GM23248 (cell line): Measurements from ENCODE around the gene HSD17B4. TPM values are rescaled to one million over a fixed set of nuclear protein-coding genes. Genes with fewer than 3 reads are reported as not detected.
A peak's percentile ranks its signal among the peaks of the same experiment; 100 is the strongest.

Experiments used
- DNase-seq: peaks from one replicate; pipeline ENCODE4 v3.0.0-alpha.2; 2015
- H2AFZ ChIP-seq: fragments of 200-600 bp; sonication (generic); 2 replicates; pipeline ENCODE4 v1.6.1; 2016; ENCODE audit warnings: antibody characterized with exemption
- H3F3A ChIP-seq: fragments of 200-600 bp; sonication (generic); 2 replicates; pipeline ENCODE4 v1.6.1; 2016; ENCODE audit warnings: mild to moderate bottlenecking, antibody characterized with exemption, mixed run types; ENCODE audit not compliant: insufficient read depth
- H3K27ac ChIP-seq: fragments of 200-600 bp; sonication (generic); 2 replicates; pipeline ENCODE4 v1.5.1; 2016; ENCODE audit warnings: mild to moderate bottlenecking
- H3K27me3 ChIP-seq: fragments of 200-600 bp; sonication (generic); replicated peaks from 2 replicates; pipeline ENCODE4 v1.6.1; 2016; ENCODE audit warnings: mild to moderate bottlenecking; ENCODE audit not compliant: insufficient read depth
- H3K36me3 ChIP-seq: fragments of 200-600 bp; sonication (generic); 2 replicates; pipeline ENCODE4 v1.6.1; 2016; ENCODE audit warnings: low read depth, mild to moderate bottlenecking
- H3K4me1 ChIP-seq: fragments of 200-600 bp; sonication (generic); 2 replicates; pipeline ENCODE4 v1.6.1; 2016; ENCODE audit warnings: mild to moderate bottlenecking; ENCODE audit not compliant: insufficient read depth
- H3K4me2 ChIP-seq: fragments of 200-600 bp; sonication (generic); one replicate; pipeline ENCODE4 v1.6.1; 2016; ENCODE audit warnings: mild to moderate bottlenecking; ENCODE audit not compliant: unreplicated experiment
- H3K4me3 ChIP-seq: fragments of 200-600 bp; sonication (generic); 2 replicates; pipeline ENCODE4 v1.5.1; 2016; ENCODE audit warnings: mild to moderate bottlenecking
- H3K79me2 ChIP-seq: fragments of 200-600 bp; sonication (generic); 2 replicates; pipeline ENCODE4 v1.6.1; 2016; ENCODE audit warnings: mild to moderate bottlenecking; ENCODE audit not compliant: insufficient read depth
- H3K9ac ChIP-seq: fragments of 200-600 bp; sonication (generic); 2 replicates; pipeline ENCODE4 v1.6.1; 2016; ENCODE audit warnings: mild to moderate bottlenecking
- H3K9me2 ChIP-seq: fragments of 200-600 bp; sonication (generic); 2 replicates; pipeline ENCODE4 v1.6.1; 2016; ENCODE audit warnings: mixed run types, mild to moderate bottlenecking, moderate library complexity; ENCODE audit not compliant: insufficient read depth
- H3K9me3 ChIP-seq: fragments of 200-600 bp; sonication (generic); one replicate; pipeline ENCODE4 v1.6.1; 2017; ENCODE audit warnings: low read depth
- H4K20me1 ChIP-seq: fragments of 200-600 bp; sonication (generic); 2 replicates; pipeline ENCODE4 v1.6.0; 2016; ENCODE audit not compliant: insufficient read depth
- EZH2 ChIP-seq: fragments of 200-600 bp; sonication (generic); IDR thresholded peaks from 2 replicates; pipeline ENCODE4 v1.6.1; 2018; ENCODE audit warnings: antibody characterized with exemption, mild to moderate bottlenecking; ENCODE audit not compliant: insufficient read depth, poor library complexity, severe bottlenecking
- EZH2phosphoT487 ChIP-seq: fragments of 200-600 bp; sonication (generic); IDR thresholded peaks from 2 replicates; pipeline ENCODE4 v1.6.1; 2018; ENCODE audit warnings: antibody characterized with exemption, moderate library complexity, mild to moderate bottlenecking, low read depth; ENCODE audit not compliant: insufficient read depth
- WGBS, 2 experiments: methylation state at CpG; one replicate each; pipeline ENCODE4 v1.1.6; 2015 to 2017; ENCODE audit warnings: low lambda C conversion rate in 2 of 2, low coverage in 1 of 2; ENCODE audit errors: missing lambda C conversion rate in 2 of 2; 5-methylcytosine and 5-hydroxymethylcytosine counted together
- in situ Hi-C: fragments of 300-500 bp; cut with MboI; formaldehyde crosslinking; loops from 2 replicates; pipeline ENCODE4 v1.15.0; 2020
- polyA plus RNA-seq: library from polyadenylated mRNA; unstranded; fragments of >200 nt; fragmentation: Nextera tagmentation; extraction: Ambion mirVana; gene quantifications from 2 replicates; pipeline ENCODE4 v1.2.1, GENCODE V29; 2016
- total RNA-seq: library from RNA; depleted of rRNA; stranded (reverse); fragments of >200 nt; shearing (Covaris generic); gene quantifications from 2 replicates; pipeline ENCODE4 v1.2.3, GENCODE V29; 2014

The HSD17B4 gene
- total and polyA plus RNA-seq, 2 experiments from 2014 or later, result 55.8 to 86.5 TPM

- H2AFZ ChIP-seq, result peak overlapping the region; percentile 98
- no peaks in the 10 kb centered on the region for H3K4me1 ChIP-seq
- WGBS, 2 experiments, result 2% methylated on average over 12 of the region's 12 CpGs
- peak overlapping the region; percentile 95 for H3K4me3 ChIP-seq
- H3K9ac ChIP-seq, result peak overlapping the region; percentile 83
- H3K4me2 ChIP-seq, result peak overlapping the region; percentile 92
- H3F3A ChIP-seq, result no peaks in the 10 kb centered on the region
- peak overlapping the region; percentile 33 for H3K27ac ChIP-seq
- TF ChIP-seq EZH2 (no peak), EZH2phosphoT487 (no peak)
- no peaks in the 10 kb centered on the region for H3K9me3 ChIP-seq
- no peaks in the 10 kb centered on the region for H3K27me3 ChIP-seq
- peaks cover 20% of the 10 kb centered on the region for H3K79me2 ChIP-seq
- peak; percentile 54 for DNase-seq
- H4K20me1 ChIP-seq, result no peaks in the 10 kb centered on the region
- no peaks in the 10 kb centered on the region for H3K9me2 ChIP-seq
- in situ Hi-C loops, result loop anchor here (25.0 kb wide), 2 partner anchors 1009 to 1359 kb away; partner anchors contain the start of gene PRR16
- H3K36me3 ChIP-seq, result no peaks in the 10 kb centered on the region
Observed at GRCh38 chr5:119453040-119453373, 710 bp downstream of the HSD17B4 start.

- H3K9me3 ChIP-seq, result no peaks in the 10 kb centered on the region
- H3F3A ChIP-seq, result no peaks in the 10 kb centered on the region
- no peaks in the 10 kb centered on the region for H3K9me2 ChIP-seq
- TF ChIP-seq EZH2phosphoT487, result no peak
- no peak for TF ChIP-seq EZH2
- no peak for DNase-seq
- H3K79me2 ChIP-seq, result peaks cover 20% of the 10 kb centered on the region
- no peak overlapping the region for H3K4me3 ChIP-seq
- H3K4me1 ChIP-seq, result no peaks in the 10 kb centered on the region
- H3K9ac ChIP-seq, result no peak overlapping the region
- H3K4me2 ChIP-seq, result no peak overlapping the region
- H2AFZ ChIP-seq, result no peak overlapping the region
- WGBS, 2 experiments, result 95 to 100% methylated on average over 3 of the region's 3 CpGs
- H3K36me3 ChIP-seq, result no peaks in the 10 kb centered on the region
- in situ Hi-C loops, result loop anchor here (25.0 kb wide), 2 partner anchors 1008 to 1358 kb away; partner anchors contain the start of gene PRR16
- H3K27me3 ChIP-seq, result no peaks in the 10 kb centered on the region
- H4K20me1 ChIP-seq, result no peaks in the 10 kb centered on the region
- no peak overlapping the region for H3K27ac ChIP-seq
Observed at GRCh38 chr5:119454171-119454570, 1.9 kb downstream of the HSD17B4 start.

GRCh38 chr5:119458911-119459632 is 6.8 kb downstream of the HSD17B4 start:
- no peak for TF ChIP-seq EZH2phosphoT487
- TF ChIP-seq EZH2, result no peak
- Histone ChIP-seq H3K9ac (no peak overlapping the region), H3K9me3 (no peaks in the 10 kb centered on the region), H3K27ac (no peak overlapping the region), H3K9me2 (no peaks in the 10 kb centered on the region), H3K4me1 (no peaks in the 10 kb centered on the region), H3K4me2 (no peak overlapping the region), H3K79me2 (peaks cover 7% of the 10 kb centered on the region), H3K36me3 (no peaks in the 10 kb centered on the region), H4K20me1 (no peaks in the 10 kb centered on the region), H3K4me3 (no peak overlapping the region), H3F3A (no peaks in the 10 kb centered on the region), H3K27me3 (no peaks in the 10 kb centered on the region), H2AFZ (no peak overlapping the region)
- in situ Hi-C loops, result loop anchor here (25.0 kb wide), 2 partner anchors 1003 to 1353 kb away; partner anchors contain the start of gene PRR16
- 68 to 78% methylated on average over 4 of the region's 4 CpGs for WGBS, 2 experiments
- no peak for DNase-seq

- Histone ChIP-seq H3K27ac (no peak overlapping the region), H3K9ac (no peak overlapping the region), H3K9me3 (no peaks in the 10 kb centered on the region), H3K4me2 (no peak overlapping the region), H3K4me1 (no peaks in the 10 kb centered on the region), H3F3A (no peaks in the 10 kb centered on the region), H3K79me2 (peaks cover 34% of the 10 kb centered on the region; the same call in 1 of the 2 replicates), H3K9me2 (no peaks in the 10 kb centered on the region), H3K36me3 (no peaks in the 10 kb centered on the region), H2AFZ (no peak overlapping the region), H3K4me3 (no peak overlapping the region), H3K27me3 (no peaks in the 10 kb centered on the region), H4K20me1 (no peaks in the 10 kb centered on the region)
- TF ChIP-seq EZH2 (no peak), EZH2phosphoT487 (no peak)
- WGBS, 2 experiments, result 100% methylated on average over 1 of the region's 1 CpG
- DNase-seq, result no peak
- in situ Hi-C loops, result loop anchor here (25.0 kb wide), 2 partner anchors 997 to 1347 kb away; partner anchors contain the start of gene PRR16
Observed at GRCh38 chr5:119465640-119466039, 13.3 kb downstream of the HSD17B4 start.

GRCh38 chr5:119468286-119468685 is 16.0 kb downstream of the HSD17B4 start:
- no peak overlapping the region for H3K9ac ChIP-seq
- in situ Hi-C loops, result loop anchor here (25.0 kb wide), 2 partner anchors 994 to 1344 kb away; partner anchors contain the start of gene PRR16
- TF ChIP-seq EZH2phosphoT487 (no peak), EZH2 (no peak)
- no peaks in the 10 kb centered on the region for H3K9me3 ChIP-seq
- peak; percentile 20 for DNase-seq
- H3K27me3 ChIP-seq, result no peaks in the 10 kb centered on the region
- H3K4me1 ChIP-seq, result peaks cover 3% of the 10 kb centered on the region; the same call in 1 of the 2 replicates
- 92 to 96% methylated on average over 1 of the region's 1 CpG for WGBS, 2 experiments
- no peaks in the 10 kb centered on the region for H3F3A ChIP-seq
- H3K4me3 ChIP-seq, result no peak overlapping the region
- H3K36me3 ChIP-seq, result no peaks in the 10 kb centered on the region
- H2AFZ ChIP-seq, result no peak overlapping the region
- peaks cover 35% of the 10 kb centered on the region; the same call in 1 of the 2 replicates for H3K79me2 ChIP-seq
- no peaks in the 10 kb centered on the region for H4K20me1 ChIP-seq
- H3K27ac ChIP-seq, result no peak overlapping the region
- H3K4me2 ChIP-seq, result no peak overlapping the region
- H3K9me2 ChIP-seq, result no peaks in the 10 kb centered on the region
